Lung microvascular endothelial cell (primary cell): ENCODE data around the gene SLC25A26. TPM values are rescaled to one million over a fixed set of nuclear protein-coding genes. Genes with fewer than 3 reads are reported as not detected.

Source experiments
- DNase-seq, 2 donors: peaks; one replicate each; pipeline versions ENCODE4 v3.0.0 to v3.0.0-alpha.2; 2010; ENCODE audit warnings: low read depth in 2 of 2
- total RNA-seq: library from RNA; depleted of rRNA; stranded (reverse); fragments of >200 nt; gene quantifications from 2 replicates; pipeline ENCODE4 v1.2.1, GENCODE V29; 2014

The SLC25A26 gene
- total RNA-seq, 1 donor from 2014 or later = 11.9 TPM

DNA sequence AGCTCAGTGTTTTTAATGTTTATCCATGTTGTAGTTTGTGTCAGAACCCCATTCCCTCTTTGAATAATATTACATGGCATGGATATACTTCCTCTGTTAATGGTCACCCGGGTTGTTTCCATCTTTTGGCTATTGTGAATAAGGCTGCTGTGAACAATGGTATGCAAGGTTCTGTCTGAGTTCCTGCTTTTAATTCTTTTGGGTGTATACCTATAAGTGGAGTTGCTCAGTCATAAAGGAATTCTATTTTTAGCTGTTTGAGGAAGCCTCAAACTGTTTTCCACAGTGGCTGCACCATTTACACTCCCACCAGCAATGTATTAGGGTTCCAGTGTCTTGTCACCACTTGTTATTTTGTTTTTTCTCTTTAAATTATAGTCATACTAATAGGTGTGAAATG lies 99.6 kb downstream of the SLC25A26 start:
- DNase-seq = no peak

DNA sequence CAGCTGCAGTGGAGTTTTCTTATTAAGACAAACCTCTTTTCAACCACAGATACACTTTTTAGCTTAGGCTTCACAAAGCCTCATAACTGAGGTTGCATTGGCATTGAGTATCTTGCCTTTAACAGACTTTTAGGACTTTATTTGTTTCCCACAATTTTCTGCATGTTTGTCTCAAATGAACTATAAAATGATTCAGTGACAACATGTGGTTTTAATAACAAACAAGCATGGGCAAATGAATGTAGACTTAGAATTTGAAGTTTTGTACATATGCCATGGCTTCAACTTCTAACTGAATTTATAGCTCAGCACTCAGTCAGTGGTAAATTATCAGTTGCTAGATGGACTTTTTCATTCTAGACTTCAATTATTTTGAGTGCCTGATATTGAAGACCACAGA lies 101.6 kb downstream of the SLC25A26 start:
- DNase-seq = no peak

DNA sequence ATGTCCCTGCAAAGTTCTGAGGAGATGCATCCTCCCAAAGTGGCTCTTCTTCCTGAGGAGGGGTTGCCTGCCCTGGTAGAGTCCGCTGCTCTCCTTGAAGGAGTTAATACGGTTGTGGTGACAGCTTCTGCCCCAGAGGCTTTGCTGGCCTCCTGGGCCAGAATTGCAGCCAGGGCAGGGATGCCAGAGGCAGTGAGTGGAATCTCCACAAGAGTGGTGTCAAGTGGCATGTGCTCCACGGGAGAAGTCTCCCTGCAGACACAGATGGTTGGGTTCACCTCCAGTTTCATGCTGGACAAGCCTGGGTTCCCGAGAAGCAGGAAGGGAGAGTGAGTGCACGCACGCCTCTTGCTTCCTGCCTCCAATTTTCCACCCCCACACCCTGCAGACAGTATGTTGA lies 105.5 kb downstream of the SLC25A26 start:
- DNase-seq = no peak

DNA sequence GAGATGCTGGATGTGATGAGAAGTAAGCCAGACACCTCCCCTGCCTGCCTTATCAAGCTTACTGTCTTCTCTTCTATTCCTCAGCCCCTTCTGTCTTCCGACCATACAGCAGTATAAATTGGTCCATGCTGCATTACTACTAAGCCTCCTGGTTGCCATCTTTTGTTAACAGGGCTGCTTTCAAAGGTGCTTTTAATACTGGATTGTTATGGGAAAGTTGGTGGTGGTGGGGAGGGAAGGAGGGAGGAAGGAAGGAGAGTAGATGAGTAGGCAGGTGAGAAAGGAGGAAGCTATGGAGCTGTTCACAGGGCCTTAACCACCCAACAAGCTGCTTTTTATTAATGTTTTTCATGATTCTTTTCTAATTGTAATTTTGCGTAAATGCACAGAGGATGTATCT lies 114.9 kb downstream of the SLC25A26 start:
- no peak for DNase-seq

DNA sequence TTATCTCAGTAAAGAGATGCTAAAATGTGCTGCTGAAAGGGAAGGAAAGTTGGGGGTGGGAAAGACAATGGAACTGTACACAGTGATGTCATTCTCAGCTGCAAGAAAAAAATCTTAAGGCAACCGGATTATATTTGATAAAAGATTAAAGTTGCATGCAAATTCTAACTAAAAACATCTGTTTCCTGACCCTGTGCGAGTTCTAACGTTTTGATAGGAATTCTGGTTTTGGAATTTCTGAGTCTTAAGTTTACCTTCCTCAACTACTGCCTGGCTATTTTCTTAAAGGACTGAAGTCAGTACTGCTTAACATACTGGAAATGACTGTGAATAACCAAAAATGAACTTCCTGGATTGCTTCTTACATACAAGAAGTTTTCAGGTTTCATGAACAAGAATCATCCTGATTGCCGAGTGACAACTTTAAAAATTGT lies 115.5 kb downstream of the SLC25A26 start:
- DNase-seq = peak; percentile 6 to 86

DNA sequence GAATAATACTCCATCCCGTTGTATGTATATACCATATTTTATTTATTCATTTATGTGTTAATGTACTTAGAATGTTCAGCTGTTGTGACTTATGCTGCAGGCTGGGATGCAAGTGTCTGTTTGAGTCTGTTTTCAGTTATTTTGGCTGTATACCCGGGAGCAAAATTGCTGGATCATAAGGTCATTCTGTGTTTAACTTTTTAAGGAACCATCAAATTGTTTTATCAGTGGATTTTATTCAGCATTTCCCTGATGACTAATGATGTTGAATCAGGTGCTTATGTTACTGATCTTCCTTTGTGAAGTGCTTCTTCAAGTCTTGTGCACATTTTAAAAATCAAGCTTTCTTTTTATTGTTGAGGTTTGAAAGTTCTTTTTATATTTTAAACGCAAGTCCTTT lies 118.1 kb downstream of the SLC25A26 start:
- DNase-seq = peak in 1 of 2 donors; percentile 44

DNA sequence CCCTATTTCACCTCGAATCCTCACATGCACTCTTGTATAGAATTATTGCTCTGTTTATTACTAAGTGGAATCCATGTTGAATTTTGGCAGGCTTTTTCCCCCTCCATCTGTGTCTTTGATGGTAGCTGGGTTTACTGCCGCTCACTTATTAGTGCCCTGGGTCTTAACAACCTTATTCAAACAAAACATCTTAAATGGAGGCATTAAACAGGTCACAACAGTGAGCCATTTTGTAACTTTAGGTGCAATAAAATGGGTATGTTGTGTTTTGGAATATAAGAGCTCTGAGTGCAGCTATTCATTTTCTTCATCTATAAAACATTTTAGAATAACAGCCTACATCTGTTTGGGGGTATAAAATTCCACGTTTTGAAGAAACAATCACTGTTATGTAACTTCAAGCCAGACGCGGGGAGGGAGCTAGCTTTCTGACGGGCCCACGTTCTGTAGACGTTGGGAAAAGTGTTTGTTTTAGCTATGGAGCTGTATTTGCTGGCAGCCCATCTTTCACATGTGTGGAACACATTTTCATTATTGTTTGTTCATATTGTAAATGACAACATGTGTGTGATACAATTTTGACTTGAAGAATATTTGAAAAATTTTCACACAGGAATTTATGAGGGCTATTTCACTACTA lies 122.0 kb downstream of the SLC25A26 start:
- no peak for DNase-seq

DNA sequence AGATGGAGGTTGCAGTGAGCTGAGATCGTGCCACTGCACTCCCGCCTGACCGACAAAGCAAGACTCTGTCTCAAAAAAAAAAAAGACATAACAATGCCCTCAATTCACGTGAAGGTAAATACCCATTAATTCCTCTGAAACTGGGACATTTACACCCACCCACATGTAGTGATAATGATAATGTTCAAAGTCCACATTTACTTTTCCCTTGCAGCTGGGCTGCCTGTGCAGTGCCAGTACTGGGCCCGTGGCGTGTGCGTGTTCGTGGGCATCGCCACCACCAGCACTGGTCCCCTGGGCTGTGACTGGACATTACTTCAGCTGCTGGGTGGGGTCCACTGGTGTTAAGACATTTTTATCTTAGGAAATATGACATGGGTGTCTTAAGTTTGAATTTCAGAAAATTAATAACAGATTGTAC lies 123.6 kb downstream of the SLC25A26 start:
- no peak for DNase-seq

DNA sequence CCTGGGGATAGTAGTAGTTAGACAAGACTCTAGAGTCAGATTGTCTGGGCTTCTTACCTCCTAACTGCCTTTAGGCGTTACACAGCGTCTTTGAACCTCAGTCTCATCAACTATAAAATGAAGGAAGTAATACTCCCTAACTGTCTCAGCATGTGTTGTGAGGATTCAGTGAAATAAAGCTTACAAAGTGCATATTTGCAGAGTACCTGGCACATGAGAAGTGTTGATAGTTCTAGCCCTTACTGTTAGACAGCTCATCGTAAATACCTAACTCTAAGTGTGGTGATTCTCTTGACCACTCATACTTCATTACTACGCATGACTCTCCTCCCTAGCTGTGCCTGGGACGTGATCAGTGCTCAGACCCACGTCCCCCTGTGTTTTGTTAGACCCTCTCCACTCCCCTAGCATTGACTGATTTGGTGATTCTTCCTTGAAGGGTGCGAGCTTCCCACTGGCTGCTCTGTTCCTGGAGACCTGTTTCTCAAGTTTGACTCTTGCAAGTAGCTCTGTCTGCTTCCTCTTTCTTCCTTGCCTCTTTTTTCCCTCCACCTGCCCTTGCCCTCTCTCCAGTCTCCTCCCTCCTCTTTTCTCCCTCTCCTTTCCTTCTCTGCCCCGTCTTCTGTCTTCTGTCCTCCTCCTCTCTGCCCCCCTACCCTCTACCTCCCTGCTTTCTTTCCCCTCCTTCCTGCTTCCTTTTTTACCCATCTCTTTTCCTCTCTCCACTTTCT lies 124.2 kb downstream of the SLC25A26 start:
- no peak for DNase-seq

DNA sequence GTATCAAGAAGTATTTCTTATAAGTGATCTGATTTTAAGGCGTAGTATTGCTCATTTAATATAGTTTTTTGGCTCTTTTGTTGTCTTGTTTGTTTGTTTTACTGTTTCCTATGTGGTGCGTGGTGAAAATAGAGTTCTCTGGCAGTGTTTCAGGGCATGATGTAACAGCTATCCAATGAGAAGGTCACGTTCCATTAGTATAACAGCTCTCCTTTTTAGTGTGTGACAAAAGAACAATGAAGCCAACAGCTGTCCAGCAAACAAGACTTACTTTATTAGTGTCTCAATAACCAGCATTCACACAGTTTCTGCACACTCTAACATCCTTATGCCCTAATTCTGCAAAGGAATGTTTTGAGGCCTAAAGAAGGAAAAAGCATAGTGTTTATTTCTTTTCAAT lies 127.9 kb downstream of the SLC25A26 start:
- peak; percentile 33 to 49 for DNase-seq

DNA sequence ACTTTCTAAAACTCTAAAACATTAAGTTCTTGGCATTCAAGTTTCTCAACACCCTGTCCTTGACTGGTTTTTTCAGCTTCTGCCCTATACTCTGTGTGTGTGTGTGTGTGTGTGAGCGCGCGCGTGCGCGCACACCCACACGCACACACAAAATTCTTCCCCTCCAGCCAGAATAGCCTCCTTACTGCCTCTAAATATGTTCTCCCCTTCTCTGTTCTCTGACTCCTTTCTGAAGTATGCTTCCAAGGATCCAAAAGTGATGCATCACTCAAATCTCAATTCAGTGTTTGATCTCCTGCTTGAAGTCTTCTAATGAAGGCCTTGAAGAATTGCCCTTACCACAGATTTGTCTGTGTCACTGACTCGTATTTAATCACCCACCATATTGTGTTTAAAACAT lies 129.8 kb downstream of the SLC25A26 start:
- DNase-seq = no peak

DNA sequence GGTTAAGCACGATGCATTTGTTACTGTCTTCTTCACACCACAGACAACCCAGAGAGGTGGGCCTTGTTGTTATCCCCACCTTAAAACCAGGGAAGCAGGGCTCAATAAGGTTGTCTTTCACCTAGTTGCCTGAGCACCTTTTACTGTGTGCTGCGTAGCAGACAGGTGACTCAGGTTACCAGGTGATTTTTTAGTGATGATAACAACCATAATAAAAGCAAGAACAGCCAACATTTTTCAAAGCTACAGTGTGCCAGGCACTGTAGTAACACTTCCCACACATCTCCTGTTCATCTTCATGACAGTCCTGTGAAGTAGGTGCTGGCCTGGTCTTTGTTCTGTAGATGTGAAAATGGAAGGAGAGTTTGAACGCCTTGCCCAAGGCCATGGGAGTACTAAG lies 132.2 kb downstream of the SLC25A26 start:
- DNase-seq = no peak

DNA sequence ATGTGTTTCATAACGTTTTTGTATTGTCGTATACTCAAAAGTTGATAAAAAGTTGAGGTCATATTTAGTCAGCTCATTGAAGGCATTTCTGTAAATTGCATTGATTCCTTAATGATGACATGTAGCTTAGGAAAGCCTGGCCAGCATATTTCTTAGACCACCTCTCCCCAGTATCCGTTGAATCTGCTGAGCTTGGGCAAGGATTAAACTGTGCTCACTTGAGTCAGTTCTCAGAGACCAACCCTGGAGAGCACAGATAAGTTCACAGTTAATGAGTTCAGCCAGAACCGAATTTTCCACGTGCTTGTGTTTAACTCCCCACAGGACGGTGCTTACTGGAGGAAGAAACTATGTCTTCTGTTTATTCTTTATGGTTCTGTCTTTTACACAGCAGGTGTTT lies 132.7 kb downstream of the SLC25A26 start:
- DNase-seq = peak in 1 of 2 donors; percentile 5

DNA sequence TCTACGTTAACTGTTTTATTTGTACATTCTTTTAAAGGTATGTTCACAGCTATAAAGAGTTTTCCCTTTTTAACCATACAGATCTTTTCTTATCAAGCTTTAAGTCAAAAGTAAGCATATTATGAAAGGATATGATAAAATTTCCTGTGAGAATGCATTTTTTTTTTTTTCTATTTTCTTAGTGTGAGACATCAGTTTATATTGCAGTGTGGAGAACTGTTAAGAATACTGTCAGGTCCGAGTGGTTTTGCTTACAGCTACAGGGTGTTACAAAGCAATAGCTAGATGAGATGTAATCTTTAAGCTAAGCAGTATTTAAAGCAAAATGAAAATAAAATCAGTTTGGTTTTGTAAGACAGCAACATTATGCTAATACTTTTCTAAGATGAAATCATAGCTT lies 133.2 kb downstream of the SLC25A26 start:
- DNase-seq = no peak

DNA sequence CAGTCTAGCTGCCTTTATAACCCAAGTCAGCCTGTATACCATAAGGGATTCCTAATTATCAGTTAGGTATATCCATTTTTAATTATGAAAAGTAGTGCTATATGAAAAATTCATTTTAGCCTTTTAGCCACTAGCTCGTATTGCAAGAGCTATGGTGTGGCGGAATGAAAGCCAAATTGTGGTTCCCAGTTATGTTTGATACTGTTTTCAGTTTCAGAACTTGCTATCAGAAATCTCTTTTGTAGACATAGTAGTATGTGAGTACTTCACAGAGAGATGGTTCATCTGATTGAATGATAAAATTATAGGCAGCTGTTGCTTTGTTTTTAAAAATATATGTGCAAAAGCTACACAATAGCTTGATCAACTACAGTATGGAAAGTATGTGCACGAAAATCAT lies 134.6 kb downstream of the SLC25A26 start:
- no peak for DNase-seq

DNA sequence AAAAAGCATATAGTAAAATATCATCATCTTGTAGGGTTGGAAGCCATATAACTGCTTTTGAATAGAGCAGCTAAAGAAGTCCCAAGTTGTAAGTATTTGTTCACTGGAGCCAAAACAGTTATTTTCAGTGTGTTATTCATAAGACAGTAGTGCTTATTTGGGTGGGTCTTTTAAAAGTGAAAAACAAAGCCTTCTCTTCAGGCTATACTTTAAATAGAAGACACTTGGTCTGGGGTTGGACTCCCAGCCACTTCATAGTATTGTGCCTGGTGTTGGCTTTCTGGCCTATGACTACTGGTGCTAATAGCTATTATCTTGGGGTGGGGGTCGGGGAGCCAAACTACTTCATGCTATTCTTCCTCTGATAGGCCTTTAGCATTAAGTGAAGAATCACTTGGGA lies 135.2 kb downstream of the SLC25A26 start:
- no peak for DNase-seq

DNA sequence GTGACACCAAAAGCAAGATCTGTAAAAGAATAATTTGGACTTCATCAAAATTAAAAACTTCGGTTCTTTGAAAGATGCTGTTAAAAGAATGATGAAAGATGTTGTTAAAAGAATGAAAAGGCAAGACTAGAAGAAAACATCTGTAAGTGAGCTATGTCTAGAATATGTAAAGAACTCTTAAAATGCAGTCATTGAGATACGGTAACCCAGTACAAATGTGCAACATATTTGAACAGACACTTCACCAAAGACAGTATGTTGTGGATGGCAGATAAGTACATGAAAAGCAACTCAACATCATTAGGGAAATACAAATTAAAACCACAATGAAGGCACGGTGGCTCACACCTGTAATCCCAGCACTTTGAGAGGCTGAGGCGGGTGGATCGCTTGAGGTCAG lies 140.6 kb downstream of the SLC25A26 start:
- DNase-seq = no peak

DNA sequence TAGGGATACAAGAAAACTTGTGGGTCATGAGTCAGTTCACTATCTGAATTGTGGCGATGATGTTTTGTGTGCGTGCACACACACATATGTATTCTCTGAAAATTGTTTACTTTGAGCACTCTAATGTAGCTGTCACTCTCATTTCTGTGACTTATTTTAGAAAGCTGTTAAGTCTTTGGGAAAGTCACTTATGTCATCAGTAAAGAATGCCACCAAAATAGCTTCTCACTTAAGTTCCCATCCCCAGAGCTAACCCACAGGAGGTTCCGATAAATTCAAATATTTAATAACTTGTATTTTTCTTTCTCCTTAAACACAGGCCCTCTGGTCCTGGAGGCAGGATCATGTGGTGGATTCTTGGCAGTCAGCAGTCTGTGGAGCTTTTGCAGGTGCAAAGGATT lies 141.7 kb downstream of the SLC25A26 start:
- DNase-seq = peak in 1 of 2 donors; percentile 10

DNA sequence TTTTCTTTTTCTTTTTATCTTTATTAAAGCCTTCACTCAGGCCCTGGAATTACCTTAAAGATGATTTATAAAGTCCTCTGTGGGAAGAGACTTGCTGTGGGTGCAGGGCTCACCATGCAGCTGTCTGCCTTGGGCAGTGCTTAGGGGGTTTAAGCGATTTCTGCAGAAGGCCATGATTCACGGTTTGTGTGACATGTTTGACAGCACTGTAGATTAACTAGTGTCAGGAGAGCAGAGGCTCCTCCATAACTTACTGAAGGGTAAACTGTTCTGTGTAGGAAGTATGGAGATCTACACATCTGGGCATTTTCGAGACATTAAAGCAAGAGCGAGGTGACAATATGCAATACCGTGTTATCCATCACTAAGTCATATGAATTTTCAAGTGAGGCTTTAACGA lies 142.3 kb downstream of the SLC25A26 start:
- DNase-seq = no peak

DNA sequence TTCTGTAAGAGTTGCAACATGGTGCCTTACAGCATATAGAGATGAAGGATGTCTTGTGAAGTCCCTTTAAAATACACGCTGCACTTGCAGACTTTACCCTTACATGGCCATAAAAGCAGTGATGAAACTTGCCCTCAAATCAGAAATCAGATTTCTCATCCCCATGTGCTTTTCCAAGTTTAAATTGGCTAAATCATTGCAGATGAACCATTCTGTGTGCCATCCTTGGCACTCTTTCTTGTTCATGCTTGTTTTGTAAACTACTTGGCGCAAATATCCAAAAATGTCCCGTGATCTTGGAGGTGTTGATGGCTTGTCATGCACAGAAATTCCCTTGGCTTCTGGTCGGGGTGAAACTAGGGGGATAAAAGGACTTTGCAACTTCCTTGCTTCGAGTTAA lies 144.3 kb downstream of the SLC25A26 start:
- no peak for DNase-seq

DNA sequence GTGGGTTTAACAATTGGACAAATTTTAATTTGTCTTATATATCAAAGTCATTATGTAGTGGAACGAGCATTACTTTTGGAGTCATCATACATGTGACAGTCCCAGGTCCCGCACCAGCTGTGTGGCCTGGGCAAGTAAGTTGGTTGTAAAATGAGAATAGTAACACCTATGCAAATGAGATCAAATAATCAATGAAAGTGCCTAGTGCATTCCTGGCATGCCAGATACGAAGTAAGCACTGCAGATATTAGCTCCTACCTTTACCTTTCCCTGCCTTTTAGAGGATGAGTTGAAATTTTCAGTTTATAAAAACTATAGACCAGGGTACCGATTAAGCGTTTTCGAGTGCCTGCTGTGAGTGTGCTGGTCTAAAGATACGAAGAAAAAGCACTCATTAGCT lies 145.9 kb downstream of the SLC25A26 start:
- DNase-seq = no peak

DNA sequence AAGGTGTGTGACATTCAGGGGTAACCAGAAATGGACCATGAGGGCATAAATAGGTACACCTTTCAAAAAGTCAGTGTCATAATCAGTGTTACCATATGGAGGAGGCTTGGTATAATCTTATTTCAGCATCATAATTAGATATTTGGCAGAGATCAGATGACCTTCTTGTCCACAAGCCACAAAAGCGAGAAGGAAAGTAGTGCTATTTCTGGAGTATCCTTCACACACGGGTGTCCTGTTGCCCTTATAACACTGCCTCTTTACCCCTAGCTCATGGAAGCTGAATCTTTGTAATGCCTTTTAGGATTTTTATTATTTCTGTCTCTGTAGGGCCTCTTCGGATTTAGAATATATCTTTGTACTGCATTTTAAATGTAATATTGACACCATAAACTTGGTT lies 147.2 kb downstream of the SLC25A26 start:
- DNase-seq = no peak

DNA sequence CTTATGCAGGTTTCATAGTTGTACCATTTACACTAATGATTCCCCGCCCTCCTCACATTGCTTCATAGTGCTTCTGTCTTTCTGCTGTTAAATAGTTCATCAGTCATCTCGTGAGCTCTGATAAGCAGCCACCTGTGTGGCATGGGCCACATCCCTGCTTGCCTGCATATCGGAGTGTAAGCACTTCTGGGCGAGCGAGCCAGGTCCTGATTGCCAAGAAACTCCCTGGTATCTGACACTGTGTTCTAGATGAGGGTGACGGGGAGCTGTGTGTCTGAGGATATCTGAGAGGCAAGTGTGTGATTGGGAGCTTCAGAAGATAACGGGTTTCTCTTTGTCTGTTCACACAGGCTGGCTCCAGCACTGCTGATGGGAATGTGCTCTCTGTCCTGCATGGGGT lies 149.4 kb downstream of the SLC25A26 start:
- no peak for DNase-seq
